Gastroesophageal sphincter (tissue), 3 donors: ENCODE results near the gene TMEM117.

Source experiments
- POLR2A ChIP-seq, 2 donors: fragments of 450-650 bp; IDR thresholded peaks; one replicate each; pipeline ENCODE4 v1.6.1; 2017; ENCODE audit warnings: antibody characterized with exemption in 2 of 2, mild to moderate bottlenecking in 2 of 2, moderate library complexity in 1 of 2
- POLR2AphosphoS5 ChIP-seq: sonication (generic); formaldehyde crosslinking; IDR thresholded peaks from one replicate; pipeline ENCODE4 v1.6.1; 2017; ENCODE audit warnings: antibody characterized with exemption
- TF ChIP-seq, protein P1 (sequence below), 4 experiments: fragments of 200-600 bp in 2 of 4; fragments of 450-650 bp in 2 of 4; sonication (generic) in 1 of 4; IDR thresholded peaks; one replicate each; pipeline ENCODE4 v1.5.1; 2017 to 2019; ENCODE audit warnings: antibody characterized with exemption in 4 of 4, mild to moderate bottlenecking in 2 of 4, moderate library complexity in 2 of 4

GRCh38 chr12:44020555-44020954, 184.7 kb downstream of the TMEM117 start:
- TF ChIP-seq, protein P1, sequence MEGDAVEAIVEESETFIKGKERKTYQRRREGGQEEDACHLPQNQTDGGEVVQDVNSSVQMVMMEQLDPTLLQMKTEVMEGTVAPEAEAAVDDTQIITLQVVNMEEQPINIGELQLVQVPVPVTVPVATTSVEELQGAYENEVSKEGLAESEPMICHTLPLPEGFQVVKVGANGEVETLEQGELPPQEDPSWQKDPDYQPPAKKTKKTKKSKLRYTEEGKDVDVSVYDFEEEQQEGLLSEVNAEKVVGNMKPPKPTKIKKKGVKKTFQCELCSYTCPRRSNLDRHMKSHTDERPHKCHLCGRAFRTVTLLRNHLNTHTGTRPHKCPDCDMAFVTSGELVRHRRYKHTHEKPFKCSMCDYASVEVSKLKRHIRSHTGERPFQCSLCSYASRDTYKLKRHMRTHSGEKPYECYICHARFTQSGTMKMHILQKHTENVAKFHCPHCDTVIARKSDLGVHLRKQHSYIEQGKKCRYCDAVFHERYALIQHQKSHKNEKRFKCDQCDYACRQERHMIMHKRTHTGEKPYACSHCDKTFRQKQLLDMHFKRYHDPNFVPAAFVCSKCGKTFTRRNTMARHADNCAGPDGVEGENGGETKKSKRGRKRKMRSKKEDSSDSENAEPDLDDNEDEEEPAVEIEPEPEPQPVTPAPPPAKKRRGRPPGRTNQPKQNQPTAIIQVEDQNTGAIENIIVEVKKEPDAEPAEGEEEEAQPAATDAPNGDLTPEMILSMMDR (IDR thresholded peaks at IDR 0.05), result no peak
- TF ChIP-seq POLR2AphosphoS5, result no peak
- no peak for TF ChIP-seq POLR2A (IDR thresholded peaks at IDR 0.05)
